ENCODE results near the gene RINL.

RINL gene

DNA sequence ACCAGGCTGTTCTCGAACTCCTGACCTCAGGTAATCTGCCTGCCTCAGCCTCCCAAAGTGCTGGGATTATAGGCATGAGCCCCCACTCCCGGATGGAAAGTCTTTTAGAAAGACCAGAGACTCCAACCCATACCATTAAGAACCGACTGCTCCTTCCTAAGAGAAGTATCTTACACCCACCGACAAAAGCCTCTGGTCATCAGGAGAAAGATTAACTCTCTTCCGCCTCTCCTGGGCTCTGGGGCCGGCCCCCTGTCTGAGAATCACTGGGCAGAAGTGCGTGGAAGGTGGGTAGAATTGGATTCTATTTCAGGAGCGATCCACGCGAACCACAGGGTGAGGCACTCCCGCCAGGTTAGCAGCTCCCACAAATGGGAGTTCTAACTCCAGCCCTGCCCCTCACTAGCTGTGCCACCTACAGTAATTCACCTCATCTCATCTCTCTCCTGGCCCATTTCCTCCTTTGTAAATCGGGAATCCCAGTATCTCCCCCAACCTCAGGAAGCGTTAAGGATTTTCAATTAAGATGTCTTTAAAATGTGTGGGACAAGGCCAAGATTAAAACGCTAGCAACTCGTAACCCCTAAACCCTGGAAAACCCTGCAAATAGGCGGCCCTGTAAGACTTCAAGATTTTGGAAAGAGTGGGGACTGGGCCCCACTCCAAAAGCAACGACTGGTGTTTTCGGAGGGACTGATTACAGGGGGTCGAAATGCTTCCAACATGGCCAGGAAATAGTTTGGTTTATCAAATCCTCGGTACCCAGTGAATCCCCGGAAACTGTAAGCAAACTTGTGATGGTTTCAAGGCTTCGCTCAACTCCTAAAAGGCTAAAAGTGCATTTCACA lies 29.6 kb downstream of the RINL start:
- DNase-seq: no peak

DNA sequence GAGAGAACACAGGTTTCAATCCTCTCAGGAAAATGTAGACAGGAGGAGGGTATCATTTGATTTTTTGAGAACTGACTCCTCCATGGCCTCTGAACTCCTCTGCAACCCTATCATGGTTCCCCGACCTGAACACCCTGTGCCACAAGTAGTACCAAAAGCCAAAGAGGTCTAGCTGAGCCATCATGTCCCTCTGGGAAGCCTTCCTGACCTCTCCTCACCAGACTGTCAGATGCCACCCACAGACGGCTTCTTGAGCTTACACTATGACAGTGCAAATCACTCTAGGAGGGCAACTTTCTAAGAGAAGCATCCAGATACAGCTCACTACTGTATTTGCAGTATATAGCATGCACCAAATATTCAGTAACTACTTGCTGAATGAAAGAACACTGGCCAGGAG lies 32.0 kb downstream of the RINL start:
- DNase-seq: no peak

DNA sequence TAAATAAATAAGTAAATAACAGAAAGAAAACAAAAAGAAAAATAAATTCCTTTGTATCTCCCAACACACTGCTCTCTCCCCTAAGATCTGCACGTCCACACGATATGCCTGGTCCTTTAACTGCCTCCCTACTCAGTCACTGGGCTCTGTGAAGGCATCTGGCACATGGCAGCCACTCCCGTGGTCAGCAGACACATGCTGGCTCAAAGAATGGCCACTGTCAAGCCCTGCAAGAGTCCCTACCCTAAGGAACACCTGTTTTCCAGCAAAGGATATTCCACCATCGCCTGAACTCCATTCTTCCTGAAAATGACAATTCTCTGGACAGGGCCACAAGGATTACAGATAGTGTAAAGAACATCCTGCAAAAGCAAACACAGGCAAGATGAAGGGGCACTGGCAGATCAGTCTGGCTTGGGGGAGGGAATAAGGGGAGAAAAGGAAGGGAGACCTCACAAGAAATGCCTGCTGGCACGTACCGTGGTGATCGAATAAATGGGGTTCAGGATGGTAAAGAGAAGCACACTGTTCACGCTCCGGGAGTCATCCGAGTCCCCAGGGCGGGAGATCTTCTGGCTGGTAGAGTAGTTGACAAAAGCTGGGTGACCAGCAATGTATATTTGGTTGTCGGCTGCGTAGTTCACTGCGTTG lies 32.6 kb downstream of the RINL start:
- no peak for DNase-seq

DNA sequence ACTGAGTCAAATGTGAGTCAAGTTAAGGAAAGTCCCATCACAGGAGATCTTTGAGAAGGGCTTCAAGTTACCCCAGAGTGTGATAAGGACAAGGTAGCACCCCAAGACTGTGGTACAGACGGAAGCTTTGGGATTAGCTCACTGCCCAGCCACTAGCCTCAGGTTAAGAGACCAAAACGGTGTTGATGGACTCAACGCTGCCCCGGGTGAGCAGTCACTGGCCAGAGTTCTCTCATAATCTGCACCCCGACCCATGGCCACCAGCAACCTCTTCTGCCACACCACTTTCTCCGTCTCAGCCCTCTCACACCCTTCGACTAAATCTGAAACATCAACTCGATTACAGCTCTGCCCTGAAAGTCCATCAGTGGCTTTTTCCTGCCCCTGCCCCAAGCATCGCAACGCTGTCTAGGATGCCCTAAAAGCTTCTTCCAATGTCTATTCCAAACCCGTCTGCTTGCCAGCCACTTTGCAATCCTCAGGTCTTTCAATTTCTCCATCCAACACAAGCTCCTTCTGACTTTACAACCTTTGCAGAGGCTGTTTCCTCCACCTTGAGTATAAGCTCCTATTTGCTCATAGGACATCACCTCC lies 33.9 kb downstream of the RINL start:
- no peak for DNase-seq

DNA sequence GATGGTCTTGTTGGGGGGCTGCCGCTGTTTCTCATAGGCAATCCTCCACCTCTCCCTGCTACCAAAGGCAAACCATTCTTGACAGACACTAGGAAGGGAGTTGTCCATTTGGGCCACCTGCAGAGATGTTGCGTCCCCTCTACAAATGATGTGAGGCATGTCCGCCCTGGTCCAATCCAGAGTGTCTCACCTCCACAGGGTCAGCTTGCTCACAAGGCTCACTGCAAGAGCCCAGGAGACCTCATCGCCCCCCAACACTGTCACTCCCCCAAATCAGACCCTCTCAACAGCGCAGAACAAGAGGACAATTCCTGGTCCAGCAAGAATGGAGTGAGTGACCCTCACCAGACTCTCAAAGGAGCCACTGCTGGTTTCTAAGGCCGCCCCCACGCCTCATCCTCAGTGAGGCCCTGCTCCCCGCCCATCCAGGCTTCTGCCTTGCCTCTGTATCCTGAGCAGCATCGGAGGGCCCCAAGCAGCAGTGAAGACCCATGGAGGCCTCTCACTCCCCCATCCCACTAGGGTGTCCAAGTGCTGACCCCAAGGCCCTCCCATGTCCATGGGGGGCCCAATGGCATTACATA lies 34.8 kb downstream of the RINL start:
- DNase-seq: no peak

DNA sequence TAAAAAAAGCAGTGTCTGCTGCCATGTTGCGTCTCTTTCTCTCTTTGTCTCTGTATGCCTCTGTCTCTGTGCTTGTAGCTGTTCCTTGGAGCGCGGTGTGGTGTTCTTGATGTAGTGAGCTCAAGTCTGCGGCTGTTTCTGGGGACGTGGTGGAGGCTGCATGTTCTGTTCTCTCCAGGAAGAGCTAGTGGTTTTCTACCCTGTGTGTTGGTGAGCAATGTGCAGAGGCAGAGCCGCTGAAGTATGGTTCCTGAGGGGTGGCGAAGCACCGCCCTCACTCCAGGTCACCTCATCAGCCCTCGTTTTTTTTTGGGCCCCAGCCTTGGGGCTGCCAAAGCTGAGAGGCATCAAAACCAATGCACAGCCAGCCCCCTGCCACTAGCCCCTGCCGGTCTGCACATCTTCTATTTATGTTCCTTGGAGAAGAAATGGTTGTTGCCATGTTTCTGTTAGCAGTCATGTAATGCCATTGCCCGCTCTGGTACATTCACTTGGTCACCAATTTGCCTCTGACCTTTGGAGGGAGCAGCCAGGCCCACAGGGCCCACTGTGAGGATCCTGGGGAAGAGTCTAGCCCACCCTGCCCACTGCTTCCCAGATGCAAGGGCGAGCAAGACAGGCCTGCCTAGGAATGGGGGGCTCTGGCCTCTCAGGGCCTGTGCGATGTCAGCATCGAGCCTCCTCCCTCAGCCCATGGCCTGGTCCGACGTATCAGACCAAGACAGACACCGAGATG lies 35.5 kb downstream of the RINL start:
- peak; percentile 43 for DNase-seq

DNA sequence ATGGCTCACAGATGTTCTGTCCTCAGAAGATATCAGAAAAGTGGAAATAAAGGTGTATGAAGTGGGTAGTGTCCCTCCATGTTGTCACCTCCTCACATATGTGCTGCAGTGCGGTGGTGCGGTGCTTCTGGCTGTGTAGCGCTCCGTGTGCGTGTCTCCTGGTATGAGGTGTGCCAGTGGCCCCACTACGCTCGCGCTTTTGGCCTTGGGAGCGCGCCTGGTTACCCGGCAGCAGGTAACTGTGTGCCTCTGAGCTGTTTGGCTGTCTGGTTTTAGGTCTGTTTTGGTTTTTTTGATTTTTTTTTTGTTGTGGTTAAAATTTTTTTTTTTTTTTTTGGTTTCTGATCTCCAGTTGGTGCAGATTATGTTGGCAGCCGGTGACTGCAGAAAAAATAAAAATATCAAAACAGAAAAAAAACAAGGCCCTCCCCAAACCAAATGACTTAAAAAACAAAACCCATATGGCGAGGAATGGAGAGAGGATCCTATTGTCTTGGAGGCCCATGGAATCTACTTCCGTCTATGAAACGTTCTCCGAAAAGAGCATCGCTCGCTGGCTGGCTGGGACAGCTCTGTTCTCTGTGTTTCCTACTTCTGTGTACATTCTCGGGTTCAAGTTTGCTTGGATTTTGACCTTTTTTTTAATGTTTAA lies 36.2 kb downstream of the RINL start:
- DNase-seq: peak; percentile 31

DNA sequence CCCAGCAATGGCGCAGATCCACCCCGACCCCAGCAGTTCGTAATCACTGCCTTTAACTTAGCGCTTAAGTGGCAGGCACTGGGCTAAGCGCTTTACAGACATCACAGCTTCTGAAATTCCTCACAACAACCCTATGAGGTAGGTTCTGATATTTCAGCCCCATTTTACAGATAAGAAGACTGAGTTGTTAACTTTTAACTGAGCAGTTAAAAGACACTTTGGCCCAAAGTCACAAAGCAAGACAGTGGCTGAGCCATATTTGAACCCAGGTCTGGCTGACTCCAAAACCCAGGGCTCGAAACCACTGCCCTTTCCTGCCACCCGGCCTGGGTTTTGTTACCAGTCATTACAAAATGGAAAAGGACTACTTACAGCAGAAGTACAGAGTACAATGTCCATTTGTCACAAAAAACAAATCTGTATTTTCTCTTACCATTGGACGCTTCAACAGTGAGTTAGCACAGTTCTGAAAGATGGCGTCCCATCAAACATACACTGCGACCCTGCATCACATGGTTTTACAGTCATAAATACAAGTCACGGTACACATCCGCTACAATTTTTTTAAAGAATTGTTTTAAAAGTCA lies 36.8 kb downstream of the RINL start:
- DNase-seq: no peak

DNA sequence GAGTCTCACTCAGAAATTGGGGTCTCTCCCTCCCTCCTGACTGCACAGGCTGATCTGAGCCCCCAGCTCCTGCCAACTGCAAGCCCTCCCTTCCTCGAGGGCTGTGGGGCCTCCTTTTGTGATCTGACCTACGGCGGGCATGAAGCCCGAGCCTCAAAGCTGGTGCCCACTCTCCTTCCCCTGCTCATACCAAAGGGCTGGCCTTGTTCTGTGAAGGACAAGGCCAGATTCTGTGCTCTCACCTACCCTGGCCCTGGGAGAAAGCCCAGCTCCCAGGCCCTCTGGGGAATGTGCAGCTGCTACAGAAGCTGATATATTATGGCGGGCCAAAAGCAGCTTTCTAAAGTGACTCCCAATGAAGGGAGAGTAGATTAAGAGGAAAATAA lies 37.5 kb downstream of the RINL start:
- DNase-seq: no peak

DNA sequence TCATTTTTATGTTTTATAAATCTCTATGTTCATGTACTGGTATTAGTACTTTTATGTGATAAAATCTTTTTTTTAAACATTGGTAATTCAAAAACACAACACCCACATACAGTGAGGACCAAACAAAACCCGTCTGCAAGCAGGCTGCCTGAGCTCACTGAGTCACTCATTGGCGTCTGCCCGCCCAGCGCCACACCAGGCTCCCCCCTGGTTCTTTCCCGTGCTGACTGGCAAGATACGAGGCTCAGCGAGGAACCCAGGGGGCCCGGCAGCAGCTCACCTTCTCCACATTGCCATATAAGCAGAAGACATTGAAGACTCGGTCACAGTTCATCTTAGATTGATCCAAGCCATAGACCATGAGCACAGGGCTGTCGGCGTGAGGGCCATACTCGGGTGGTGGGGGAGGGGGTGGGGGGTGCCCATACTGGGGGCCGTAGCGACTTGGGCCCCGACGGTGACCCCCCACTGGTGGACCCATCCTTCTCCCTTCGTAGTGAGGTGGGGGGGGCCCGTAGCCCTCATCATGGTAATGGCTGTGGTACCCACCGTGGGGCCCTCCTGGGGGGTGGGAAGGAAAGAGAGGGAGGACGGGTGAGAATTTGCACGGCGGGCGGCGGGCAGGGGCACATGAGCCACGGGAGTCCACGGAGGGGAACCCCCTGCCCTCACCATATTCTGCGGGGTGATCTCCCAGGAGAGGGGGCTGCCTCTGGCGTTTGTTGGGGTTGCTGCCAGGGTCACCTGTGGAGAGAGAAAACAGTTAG lies 38.1 kb downstream of the RINL start:
- DNase-seq: no peak

DNA sequence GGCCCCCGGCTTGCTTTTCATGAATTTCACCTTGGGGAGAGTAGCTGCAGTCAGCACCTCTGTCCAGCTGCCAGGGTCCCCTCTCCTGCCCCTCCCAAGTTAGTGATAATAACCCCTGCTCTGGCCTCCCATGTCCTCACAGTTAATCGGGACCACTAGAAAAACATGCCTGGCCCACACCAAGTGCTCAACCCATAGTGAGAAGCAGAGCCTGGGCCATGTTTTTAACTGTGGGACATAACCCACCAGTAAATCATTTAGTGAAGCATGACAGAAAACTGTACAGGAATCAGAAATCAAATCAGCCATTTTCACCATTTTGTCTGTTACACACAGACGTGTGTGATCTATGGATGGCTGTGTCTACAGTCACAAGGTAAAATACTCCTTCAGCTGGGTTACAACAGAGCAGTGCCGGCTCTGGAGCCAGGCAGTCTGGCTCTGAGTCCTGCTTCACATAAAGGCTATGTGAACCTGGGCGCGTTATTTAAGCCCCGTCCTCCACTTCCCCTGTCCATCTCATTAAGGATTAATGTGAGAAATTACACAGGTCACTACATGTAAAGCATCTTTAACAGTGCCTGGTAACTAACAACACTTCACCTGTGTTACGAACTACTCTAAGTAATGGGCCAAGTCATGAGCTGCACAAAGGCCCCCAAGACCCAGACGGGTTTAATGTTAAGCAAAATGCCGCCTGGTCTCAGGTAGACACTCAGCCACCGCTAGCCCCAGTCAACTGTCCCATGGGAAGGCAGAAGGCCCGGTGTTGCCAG lies 38.9 kb downstream of the RINL start:
- DNase-seq: no peak

DNA sequence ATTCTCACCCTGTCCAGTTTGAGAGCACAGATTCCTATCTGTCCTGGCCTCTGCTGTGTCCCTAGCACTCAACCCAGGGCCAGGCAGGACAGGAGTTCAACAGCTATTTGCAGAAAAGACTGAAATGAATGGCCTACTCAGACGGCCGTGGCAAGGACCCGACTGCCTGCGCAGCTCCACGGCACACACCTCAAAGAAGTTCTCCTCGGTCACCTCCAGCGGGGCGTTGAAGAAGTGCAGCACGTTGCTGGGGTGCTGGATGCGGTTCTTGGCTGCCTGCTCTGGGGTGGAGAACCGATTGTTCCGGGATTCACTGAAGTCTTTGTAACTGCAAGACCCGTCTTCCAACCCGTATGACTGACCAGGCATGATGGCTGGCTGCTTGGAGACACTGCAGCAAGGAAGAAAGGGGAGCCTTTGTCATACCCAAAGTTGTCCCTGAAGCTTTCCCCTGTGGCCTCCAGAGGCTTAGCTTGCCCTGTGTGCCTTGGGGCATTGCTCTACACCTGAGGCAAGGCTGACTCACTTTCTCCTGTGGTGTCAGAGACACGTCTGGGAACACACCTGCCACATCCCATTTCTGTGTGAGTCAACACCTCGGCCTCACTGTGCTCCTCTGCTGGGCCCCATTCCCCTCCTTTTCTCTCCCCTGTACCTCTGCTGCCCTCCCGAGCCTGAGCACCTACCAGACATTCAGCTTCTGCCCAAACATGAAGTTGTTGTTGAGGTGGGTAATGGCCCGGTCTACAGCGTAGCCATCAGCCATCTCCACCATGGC lies 39.7 kb downstream of the RINL start:
- DNase-seq: peak; percentile 52

DNA sequence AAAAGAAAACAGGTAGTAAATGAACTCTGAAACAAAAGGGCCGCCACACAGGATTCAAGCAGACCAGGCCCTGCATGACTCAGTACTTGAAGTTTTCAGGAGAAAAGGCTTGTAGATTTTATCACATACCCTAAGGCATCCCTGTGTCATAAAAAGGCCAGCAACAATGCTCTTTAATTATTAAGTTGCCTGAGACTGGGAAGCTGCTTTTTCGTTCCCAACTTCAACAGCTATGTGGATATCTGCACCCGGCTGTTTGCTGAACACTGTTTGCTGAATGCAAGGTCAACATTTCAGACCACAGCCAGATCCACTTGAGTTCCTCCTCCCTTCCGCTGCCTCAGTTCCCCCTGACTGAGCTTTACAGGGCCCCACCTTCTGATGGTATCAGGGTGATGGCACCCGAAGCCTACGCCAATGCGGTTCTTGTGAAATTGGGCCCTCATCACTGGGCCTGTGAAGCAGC lies 40.4 kb downstream of the RINL start:
- no peak for DNase-seq

DNA sequence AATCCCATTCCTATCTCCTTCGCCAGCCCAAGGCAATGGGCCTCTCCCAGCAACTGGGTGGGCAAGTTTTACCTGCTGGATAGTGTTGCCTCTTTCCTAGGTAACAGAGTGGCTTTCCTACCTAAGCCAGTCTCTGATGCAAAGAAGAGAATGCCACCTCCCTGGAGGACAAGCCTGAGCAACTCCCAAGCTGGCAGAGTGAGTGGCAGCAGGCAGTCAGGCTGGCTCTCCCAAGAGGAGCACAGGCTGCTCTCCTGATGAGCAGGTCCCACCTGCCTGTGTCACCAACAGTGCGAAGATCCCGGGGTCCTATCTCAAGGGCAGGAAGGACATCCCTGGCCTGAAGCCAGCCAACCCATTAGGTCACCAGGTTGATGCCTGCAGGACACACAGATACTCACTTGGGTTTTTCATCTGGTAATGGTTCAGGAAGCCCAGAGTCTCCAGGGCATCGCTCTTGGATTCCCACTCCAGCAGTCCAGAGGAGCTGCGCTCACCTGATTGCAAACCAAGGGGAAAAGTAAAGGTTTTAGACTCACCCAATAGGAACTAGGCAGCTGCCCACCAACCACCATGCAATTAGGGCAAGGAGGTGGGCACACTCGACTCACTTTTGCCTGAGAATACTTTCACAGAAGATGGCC lies 41.0 kb downstream of the RINL start:
- no peak for DNase-seq

DNA sequence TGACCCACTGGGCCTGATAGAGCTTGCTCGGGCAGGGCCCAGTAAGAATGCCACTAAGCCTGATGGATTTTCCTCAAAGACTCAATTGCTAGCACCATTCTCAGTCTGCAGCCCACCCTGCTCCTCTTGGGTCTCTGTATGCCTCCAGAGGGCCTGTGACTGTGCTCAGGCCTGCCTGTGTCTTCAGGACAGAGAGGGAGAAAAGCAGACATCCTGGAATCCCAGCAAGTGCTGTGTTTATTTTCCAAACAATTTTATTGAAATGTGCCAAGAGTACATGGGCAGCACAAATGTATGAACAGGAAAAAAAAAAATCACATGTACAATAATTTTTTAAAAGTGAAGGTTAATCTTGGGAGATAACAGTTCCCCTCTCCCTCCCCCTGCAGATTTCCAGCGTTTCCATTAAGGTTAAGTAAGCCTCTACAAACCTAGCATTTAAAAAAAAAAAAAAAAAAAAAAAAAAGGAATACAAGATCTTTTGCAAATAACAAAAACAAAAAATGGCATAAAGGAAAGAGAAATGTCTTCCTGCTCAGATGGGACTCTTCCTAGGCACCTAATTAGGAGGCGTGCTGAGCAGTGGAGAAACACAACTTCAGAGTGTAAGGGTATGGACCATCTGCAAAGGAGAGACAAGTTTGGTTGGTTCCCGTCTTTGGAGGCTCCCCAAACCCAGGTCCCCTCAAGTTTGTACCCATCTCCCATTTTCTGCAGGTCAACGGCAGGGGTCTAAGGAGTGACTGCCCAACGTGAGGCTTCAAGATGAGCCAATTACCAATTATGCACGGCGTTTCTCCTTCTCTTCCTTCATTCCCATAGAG lies 41.7 kb downstream of the RINL start:
- no peak for DNase-seq

DNA sequence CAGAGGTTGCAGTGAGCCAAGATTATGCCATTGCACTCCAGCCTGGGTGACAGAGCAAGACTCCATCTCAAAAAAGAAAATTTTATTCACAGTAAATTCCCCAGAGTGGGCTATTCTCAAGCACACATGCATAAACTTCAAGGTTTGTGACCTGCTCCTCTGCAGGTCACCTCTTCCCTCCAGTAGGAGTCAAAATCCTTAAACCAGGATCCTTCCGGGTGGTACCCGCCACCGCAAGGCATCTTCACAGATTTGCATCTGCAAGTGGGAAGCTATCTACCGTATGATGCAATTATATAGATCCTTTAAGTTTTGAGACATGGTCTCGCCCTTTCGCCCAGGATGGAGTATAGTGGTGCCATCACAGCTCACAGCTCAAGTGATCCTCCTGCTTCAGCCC lies 43.5 kb downstream of the RINL start:
- DNase-seq: no peak

DNA sequence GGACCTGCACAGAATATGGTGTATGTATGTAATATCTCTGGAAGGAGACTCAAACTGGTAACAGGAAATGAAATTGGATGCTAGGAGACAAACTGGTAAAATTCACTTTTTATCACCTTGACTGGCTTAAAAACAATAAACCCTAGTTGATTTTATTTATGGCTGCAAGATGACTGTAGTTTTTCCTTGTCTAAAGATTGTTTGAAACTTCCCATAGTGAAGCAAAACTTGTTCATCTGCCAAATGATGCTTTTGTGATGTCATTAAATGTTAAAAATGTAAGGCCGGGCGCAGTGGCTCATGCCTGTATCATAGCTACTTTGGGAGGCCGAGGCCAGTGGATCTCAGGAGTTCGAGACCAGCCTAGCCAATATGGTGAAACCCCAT lies 44.0 kb downstream of the RINL start:
- DNase-seq: no peak

DNA sequence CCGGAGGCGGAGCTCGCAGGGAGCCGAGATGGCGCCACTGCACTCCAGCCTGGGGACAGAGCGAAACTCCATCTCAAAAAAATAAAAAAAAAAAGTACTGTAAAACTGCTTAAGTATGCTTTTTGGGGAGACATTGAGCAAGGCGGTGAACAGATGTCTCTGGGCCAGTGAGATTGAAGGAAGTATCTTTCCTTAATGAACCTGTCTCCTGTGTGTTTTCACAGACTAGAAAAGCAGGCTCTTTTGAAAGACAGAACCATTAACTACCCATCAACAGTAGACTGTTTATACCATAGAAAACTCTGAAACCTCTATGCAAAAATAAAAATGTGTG lies 45.0 kb downstream of the RINL start:
- DNase-seq: no peak
